ENCODE results near the gene NBAS.

Gene NBAS

DNA sequence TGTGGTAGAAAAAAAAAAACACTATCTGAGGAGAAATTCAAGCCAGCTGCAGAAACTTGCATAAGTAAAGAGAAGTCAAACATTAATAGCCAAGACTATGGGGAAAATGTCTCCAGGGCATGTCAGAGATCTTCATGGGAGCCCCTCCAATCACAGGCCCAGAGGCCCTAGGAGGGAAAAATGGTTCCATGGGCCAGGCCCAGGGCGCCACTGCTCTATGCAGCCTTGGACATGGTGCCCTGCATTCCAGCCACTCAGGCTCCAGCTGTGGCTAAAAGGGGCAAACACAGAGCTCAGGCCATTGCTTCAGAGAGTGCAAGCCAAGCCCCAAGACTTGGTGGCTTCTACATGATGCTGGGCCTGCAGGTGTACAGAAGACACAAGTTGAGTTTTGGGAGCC is 354.7 kb downstream of the NBAS start:
- in situ Hi-C loops (cut with HindIII; ENCODE audit: low sequenced_read_pairs), result no loop called here
- no peak overlapping the region for H3K4me3 ChIP-seq (ENCODE audit: low read depth, low read length)
- TF ChIP-seq, protein P1, sequence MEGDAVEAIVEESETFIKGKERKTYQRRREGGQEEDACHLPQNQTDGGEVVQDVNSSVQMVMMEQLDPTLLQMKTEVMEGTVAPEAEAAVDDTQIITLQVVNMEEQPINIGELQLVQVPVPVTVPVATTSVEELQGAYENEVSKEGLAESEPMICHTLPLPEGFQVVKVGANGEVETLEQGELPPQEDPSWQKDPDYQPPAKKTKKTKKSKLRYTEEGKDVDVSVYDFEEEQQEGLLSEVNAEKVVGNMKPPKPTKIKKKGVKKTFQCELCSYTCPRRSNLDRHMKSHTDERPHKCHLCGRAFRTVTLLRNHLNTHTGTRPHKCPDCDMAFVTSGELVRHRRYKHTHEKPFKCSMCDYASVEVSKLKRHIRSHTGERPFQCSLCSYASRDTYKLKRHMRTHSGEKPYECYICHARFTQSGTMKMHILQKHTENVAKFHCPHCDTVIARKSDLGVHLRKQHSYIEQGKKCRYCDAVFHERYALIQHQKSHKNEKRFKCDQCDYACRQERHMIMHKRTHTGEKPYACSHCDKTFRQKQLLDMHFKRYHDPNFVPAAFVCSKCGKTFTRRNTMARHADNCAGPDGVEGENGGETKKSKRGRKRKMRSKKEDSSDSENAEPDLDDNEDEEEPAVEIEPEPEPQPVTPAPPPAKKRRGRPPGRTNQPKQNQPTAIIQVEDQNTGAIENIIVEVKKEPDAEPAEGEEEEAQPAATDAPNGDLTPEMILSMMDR (IDR thresholded peaks at IDR 0.05; ENCODE audit: low read depth, low read length), result no peak
- no peak for DNase-seq (ENCODE audit: low read depth, low spot score)

DNA sequence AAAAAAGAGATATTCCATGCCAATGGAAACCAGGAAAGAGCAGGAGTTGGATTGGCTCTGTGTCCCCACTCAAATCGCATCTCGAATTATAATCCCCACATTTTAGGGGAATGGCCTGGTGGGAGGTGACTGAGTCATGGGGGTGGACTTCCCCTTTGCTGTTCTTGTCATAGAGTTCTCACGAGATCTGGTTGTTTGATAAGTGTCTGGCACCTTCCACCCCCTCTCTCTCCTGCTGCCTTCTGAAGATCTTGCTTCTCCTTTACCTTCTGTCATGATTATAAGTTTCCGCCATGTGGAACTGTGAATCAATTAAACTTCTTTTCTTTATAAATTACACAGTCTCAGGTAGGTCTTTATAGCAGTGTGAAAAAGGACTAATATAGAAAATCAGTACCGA is 355.6 kb downstream of the NBAS start:
- DNase-seq (ENCODE audit: low read depth, low spot score), result no peak
- in situ Hi-C loops (cut with HindIII; ENCODE audit: low sequenced_read_pairs), result no loop called here
- no peak overlapping the region for H3K4me3 ChIP-seq (ENCODE audit: low read depth, low read length)
- TF ChIP-seq, protein P1 (IDR thresholded peaks at IDR 0.05; ENCODE audit: low read depth, low read length), result no peak

DNA sequence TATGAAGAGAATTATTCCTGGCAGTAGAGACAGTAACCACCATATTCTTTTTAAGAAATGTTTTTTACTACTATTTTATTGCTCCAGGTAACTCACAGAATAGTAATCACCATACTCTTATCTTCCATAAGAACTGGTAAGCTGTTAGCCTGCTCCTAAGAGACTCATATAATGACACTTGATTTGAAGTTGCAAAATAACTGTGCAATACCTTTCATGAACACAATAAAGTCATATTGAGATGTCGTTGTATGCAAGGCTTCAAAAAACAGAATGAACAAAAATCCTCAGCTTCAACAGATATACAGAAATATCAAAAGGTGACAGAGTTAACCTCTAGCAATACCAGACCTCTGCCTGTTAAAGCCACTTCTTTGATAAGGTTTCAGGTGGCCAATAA is 360.1 kb downstream of the NBAS start:
- TF ChIP-seq, protein P1 (IDR thresholded peaks at IDR 0.05; ENCODE audit: low read depth, low read length), result no peak
- in situ Hi-C loops (cut with HindIII; ENCODE audit: low sequenced_read_pairs), result no loop called here
- DNase-seq (ENCODE audit: low read depth, low spot score), result no peak
- H3K4me3 ChIP-seq (ENCODE audit: low read depth, low read length), result no peak overlapping the region

DNA sequence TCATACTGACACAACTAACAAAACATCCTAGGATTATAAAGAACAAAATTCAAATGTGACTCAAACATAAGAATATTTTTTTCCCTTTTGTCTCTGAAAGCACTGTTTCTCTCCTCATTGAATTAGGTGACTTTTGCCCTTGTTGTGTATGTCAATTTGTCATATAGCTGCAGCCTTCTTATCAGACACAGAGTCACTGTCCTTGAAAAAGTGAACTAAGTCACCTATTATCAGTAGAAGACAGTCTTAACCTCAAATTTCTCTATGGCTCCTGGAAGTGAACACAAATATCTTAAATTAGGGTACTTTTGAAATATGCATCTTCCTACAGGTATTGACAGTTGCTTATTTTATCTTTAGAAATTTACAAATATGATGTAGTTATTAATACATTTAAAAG is 360.6 kb downstream of the NBAS start:
- no peak overlapping the region for H3K4me3 ChIP-seq (ENCODE audit: low read depth, low read length)
- no peak for DNase-seq (ENCODE audit: low read depth, low spot score)
- in situ Hi-C loops (cut with HindIII; ENCODE audit: low sequenced_read_pairs), result no loop called here
- TF ChIP-seq, protein P1 (IDR thresholded peaks at IDR 0.05; ENCODE audit: low read depth, low read length), result no peak

DNA sequence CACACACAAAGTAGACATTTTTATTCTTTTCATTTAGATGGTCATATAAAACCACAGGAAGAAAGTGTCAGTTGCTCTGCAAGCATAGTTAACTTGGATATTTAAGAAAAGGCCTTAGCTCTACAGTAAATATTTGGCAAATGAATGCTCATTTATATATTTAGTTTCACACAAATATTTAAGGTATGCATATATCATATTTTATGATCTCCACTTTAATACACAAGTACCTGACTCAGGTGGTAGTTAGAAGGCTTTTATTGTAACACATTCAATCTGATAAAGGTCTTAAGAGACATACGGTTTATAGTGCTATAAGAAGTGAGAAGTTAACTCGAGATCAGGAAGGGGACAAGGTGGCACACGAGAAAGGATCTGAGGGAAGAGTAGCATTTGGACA is 363.1 kb downstream of the NBAS start:
- TF ChIP-seq, protein P1 (IDR thresholded peaks at IDR 0.05; ENCODE audit: low read depth, low read length), result no peak
- DNase-seq (ENCODE audit: low read depth, low spot score), result no peak
- in situ Hi-C loops (cut with HindIII; ENCODE audit: low sequenced_read_pairs), result no loop called here
- no peak overlapping the region for H3K4me3 ChIP-seq (ENCODE audit: low read depth, low read length)

DNA sequence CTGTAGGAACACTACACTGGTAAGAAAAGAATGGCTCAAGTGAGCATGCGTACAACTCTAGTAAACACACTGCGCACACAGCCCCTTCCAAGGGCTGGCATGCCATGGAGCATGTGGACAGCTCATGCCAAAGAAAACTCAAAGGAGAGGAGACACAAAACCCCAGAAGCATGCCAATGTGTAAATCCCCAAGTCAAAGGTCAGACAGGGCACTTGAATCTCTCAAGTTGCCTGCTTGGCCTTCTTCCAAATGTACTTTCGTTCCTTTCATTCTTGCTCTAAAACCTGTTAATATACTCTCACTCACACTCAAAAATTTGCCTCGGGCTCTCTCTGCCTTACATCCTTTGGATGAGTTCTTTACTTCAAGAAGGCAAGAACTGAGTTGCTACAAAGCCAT is 365.3 kb downstream of the NBAS start:
- H3K4me3 ChIP-seq (ENCODE audit: low read depth, low read length), result no peak overlapping the region
- no peak for DNase-seq (ENCODE audit: low read depth, low spot score)
- TF ChIP-seq, protein P1 (IDR thresholded peaks at IDR 0.05; ENCODE audit: low read depth, low read length), result no peak
- in situ Hi-C loops (cut with HindIII; ENCODE audit: low sequenced_read_pairs), result no loop called here

DNA sequence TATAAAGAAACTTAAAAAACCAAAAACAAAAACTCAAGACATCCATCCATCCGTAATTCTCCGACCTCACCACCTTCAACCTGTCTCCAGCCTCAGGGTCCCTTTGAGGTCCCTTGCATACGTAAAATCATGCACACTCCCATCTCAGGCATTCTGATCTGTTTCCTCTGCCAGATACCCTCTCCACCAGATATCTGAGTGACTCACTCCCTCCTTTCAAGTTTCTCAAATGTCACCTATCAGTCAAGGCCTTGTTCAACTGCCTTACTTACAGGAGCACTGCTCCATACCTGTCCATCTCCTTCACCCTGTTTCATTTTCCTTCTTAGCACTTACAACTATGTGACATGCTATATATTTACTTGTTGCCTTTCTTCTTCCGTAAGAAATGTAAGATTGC is 369.3 kb downstream of the NBAS start:
- in situ Hi-C loops (cut with HindIII; ENCODE audit: low sequenced_read_pairs), result no loop called here

More for the DNA sequence above, 369.3 kb downstream of the NBAS start:
- H3K4me3 ChIP-seq (ENCODE audit: low read depth, low read length), result no peak overlapping the region
- TF ChIP-seq, protein P1 (IDR thresholded peaks at IDR 0.05; ENCODE audit: low read depth, low read length), result no peak
- no peak for DNase-seq (ENCODE audit: low read depth, low spot score)
